Ecto neural progenitor cell (in vitro differentiated cells): Measurements from ENCODE around the gene PRRG3.
"Not testable (repeated sequence)": the region's sequence is repeated elsewhere in the genome, so short reads cannot be mapped to it uniquely, and the experiment has no call there.

Experiments used
- DNase-seq: peaks from one replicate; pipeline ENCODE4 v3.0.0-alpha.2; 2018; ENCODE audit warnings: low spot score

PRRG3 gene

DNA sequence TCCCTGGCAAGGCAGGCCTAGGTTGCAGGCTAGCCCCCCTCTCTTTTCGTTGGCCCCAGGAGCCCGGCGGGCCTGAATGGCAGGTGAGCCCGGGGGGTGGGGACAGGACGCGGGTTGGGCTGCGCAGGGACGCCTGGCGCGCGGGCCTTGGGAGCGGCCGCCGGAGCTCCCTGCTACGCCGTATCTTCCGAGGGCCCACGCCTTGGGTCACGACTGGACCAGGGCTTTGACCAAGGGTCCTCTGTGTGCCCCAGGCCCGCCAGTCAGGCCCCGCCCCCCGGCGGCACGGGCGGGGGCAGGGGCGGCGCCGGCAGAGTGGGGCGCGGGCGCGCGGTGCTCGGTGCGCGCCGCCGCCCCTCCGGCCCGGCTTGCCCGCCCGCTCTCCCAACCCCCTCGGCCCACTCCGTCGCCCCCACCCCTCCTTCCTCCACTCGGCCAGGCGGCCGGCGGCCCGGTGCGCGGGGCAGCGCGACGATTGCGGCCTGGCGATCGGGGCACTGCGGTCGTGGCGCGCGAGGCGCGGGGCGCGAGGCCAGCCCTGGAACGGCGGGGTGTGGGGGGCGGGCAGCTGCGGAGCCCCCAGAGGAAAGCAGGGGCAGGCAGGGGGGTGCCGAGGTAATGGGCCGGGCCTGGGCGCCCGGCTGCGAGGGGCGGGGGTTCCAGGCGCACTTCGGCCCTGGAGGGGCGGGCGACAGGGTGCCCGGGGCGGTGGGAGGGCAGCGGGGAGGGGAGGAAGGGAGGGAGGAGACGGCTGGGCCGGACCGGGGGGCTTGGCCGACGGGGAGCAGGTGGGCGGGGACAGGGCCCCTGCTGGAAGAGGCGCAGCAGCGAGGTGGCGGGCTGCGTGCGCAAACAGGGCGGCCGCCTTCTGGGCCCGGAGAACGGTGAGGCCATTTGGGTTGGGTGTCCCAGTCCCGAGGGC, at the start of gene PRRG3:
PRRG3 (plus strand) TSS at position 798 of the 922 bp plus-strand sequence. CDS start 3,357 bp downstream, outside the sequence.
- DNase-seq: peak; percentile 55

DNA sequence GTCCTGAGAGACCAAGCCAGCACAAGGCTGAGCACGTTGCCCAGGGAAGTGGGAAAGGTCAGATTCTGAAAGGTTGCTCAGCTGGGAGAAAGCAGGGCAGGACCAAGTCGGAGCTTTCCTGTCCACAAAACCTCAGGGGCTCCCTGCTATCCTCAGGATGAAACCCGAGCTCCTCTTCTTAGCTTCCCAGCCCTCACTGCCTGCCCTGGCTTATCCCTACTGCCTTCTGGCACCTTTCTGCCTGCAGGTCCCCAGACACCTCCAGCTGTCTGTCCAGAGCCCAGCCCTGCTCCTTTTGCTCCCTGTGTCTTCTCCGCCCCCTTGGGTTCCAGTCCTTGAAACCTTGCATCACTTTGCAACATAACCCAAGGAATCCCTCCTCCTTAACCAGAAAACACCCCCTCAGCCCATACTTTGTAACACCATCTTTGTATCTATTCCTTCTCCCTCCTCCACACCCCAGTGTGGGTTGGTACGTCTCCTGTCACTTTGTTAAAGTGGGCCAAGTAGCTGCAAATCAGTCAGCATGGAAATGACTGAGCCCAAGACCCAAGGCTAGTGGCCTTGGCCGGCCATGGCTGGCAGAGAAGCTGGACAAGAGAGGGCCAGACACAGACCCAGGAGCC, 20.0 kb upstream of the PRRG3 start:
- no peak for DNase-seq

DNA sequence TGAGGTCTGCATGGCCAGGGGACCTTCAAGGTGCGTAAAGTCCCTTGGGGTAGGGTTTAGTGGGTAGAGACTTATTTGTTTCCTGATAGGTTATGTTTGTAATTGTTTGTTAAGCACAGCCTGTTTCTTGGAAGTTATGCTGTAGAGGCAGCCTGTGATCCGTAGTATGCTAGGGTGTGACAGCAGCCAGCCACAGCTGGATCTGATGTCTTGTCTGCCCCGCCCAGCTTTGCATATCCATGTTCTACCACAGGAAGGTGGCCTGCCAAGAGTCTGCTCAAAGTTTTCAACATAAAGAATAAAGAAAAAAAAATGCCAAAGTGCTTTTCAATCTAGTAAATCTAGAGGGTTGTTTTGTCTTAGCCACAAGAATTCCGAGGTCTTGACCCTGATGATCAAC, 19.1 kb upstream of the PRRG3 start:
- no peak for DNase-seq

DNA sequence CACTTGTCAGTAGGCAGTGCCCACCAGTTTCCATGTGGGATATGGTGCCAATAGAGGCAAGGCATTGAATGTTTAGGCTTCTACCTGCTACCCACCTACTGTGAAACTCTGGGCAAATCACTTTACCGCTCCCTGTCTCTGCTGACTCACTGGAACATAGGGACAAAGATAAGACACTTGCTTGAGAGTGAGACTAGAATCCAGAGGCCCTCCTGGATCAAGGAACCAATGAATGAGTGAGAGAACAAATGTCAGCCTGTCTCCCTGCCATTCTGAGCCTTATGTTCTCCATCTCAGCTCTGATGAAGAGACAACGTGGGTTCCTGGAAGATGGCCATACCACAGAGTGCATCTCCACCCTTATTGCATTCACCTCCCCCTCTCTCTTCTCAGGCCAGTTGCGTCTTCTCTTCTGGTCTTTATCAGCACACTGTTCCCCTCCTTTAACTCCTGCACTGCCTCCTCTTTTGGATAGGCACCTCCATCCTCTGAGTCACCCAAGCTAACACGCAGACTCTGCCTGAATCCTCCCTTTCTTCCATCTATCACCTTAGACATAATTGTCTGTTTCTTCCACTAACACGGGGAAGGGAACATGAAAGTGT, 15.4 kb upstream of the PRRG3 start:
- DNase-seq: no peak

DNA sequence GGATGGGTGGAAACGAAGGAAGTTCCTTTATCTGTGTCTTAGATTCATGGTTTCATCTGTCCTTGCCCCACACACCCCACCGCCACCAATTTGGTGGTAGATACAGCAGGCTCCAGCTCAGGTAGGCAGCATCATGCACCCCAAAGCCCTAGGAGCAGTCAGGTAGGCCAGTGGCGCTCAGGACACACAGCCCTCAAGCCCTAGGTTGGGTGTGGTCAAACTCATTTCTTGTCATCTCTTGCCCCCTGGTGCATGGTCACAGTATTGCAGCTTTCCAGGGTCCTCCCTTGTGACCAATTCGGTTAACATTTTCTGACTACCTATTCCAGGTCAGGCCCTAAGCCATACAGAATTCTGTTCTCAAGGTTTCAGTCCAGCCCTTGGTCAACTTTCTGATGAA, 14.5 kb upstream of the PRRG3 start:
- peak; percentile 75 for DNase-seq

DNA sequence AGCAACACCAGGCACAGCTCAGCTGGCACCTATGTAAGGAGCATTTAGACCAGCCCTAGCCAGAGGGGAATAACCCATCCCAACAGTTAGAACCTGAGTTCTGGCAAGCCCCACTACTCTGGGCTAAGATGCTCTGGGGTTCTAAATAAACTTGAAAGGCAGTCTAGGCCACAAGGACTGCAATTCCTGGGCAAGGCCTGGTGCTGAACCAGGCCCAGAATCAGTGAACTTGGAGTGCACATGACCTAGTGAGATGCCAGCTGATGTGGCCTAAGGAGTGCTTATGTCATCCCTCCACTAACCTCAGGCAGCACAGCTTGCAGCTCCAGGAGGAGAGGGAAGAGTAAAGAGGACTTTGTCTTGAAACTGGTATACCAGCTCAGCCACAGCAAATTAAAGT, 7.6 kb upstream of the PRRG3 start:
- no peak for DNase-seq

DNA sequence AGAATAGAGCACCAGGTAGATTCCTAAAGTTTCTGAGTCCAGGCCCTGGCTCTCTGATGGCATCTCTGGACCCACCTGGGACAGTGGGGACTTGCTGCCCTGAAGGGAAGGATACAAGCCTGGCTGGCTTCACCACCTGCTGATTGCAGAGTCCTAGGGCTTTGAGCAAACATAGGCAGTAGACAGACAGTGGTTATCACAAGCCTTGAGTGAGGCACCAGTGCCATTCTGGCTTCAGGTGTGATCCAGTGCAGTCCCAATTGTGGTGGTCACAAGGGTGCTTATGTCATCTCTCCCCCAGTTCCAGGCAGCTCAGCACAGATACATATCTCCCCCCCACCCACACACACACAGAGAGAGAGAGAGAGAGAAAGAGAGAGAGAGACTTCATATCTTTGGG, 6.6 kb upstream of the PRRG3 start:
- DNase-seq: no peak

DNA sequence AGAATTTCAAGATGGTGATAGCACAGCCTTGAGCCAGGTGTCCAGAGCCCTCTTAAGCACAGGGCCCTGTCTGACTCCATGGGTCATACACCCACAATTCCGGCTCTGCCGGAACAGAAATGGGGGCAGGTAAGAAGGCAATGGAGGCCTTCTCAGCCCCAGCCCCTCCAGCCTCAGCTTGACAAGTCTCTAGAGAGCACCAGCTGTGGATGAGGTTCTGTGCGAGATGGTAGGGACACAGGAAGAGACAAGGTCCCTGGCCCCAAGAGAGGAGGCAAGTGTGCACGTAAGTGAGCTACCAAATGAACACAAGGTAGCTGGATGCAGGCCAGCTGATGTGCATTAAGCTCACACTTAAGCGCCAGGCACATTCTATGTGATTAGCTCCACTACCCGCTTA, 2.4 kb upstream of the PRRG3 start:
- no peak for DNase-seq

DNA sequence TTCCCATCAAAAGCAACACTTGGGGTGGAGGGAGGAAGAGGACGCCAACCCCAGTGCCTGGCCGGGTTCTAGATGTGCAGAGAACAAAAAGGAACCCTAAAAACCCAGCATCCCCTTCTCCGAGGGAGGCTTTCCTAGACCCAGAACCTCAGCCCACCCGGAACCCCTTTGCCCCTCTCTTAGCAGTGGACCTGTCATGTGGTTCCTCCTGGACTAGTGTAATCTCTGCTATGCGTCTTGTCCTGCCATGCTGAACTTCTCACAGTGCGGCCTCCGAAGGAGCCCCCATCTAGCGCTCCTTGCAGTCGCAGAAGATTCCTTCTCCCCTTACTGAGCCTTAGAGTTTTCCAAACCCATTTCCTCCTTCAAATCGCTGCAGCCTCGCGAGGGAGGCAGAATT, 1.1 kb upstream of the PRRG3 start:
- DNase-seq: no peak

DNA sequence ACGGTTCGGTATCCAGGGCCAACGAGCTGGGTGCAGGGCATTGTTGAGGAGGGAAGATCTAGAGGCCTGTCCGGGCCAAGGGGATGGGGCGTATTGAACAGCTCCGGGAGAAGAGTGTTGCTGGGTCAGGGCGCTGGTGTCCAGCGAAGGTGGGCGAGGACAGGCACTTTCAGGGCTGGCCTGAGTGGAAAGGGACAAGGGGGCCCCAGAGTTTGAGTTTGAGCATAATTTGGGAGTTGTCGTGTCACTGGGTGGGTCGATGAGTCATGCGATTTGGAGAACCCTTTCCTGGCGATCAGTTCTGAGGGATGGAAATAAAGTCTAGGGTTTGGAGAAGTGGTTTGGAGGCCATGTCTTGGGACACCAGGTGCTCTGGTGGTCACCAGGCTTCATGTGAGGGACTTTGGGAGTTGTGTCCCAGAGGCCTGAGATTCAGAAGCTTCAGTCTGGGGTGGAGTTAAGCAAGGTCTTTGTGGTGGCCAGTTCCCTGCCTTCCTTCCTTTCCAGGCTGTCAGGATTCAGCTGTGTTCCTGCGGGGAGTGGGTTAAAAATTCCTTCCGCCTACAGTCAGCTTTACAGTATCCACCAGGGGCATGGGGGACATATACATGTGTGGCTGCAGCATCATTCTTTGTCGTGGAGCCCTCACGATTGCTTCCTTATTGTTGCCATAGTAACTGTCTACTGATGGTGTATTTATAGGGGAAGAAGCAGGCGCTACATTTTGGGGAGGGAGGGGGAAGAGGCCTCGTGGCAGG, 504 bp downstream of the PRRG3 start:
- DNase-seq: no peak

DNA sequence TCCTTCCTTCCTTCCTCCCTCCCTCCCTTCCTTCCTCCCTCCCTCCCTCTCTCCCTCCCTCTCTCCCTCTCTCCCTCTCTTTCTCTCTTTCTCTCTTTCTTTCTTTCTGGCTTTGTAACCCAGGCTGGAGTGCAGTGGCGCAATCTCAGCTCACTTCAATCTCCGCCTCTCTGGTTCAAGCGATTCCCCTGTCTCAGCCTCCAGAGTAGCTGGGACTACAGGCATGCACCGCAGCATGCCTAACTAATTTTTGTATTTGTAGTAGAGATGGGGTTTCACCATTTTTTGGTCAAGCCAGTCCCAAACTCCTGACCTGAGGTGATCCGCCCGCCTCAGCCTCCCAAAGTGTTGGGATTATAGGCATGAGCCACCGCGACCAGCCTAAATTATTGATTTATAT, 1.8 kb downstream of the PRRG3 start:
- DNase-seq: not testable (repeated sequence)

DNA sequence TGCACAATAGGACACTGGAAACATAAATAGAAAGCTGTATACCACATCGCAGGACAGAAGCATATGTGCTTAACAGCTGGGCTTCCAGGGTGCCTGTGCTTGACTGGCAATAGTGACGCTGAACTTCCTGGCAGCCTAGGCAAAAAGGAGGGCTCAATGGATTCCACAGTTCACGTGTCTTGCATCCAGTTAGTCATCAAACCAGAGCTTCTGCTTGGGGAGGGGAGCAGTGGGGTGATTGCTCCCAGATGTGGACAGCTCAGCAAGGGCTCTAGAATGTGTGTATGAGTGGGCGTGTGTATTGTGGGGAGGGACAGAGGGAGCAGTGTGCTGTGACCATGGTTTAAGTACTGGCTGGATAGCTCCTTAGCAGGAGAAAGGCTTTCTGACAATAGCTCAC, 2.3 kb downstream of the PRRG3 start:
- no peak for DNase-seq

DNA sequence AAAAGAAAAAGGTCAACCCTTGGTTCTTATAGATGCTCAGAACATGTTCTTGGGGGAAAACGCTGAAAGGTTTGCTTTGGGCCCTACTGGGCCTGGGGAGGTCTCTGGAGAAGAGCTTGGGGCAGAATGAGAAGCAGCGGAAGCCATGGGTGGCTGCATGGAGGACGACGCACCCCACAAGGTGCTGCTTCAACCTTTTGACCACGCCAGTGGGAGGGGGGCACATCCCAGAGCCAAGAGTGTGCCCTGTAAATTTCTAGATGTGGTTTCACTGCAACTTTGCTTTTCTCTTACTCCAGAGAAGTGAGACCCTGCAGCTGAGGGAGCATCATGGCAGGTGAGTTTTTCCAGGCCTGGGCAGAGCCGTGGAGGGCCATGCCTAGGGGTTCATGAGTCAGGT, 3.2 kb downstream of the PRRG3 start:
- no peak for DNase-seq

DNA sequence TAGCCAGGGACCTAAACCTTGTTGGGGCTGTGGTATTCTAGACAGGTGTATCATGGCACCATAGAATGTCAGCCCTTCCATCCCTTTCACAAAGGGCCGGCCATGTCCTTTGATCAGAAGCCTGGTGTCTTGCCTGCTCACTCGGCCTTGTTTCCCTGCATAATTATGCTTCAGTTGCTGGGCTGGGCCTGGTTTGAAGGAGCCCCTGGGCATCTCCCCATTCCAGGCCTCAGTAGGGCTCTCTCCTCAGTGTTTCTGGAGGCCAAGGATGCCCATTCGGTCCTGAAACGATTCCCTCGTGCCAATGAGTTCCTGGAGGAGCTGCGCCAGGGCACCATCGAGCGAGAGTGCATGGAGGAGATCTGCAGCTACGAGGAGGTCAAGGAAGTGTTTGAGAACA, 4.5 kb downstream of the PRRG3 start:
- DNase-seq: no peak

DNA sequence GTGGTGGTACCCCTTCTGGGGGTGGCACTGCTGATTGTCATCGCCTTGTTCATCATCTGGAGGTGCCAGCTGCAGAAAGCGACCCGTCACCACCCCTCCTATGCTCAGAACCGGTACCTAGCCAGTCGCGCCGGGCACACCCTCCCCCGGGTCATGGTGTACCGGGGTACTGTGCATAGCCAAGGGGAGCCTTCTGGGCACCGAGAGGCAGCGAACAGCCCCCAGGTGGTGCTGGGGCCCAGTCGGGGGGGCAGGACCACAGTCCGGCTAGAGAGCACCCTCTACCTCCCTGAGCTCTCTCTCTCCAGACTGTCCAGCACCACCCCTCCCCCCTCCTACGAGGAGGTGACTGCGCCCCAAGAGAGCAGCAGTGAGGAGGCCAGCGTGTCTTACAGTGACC, 5.3 kb downstream of the PRRG3 start:
- DNase-seq: no peak

DNA sequence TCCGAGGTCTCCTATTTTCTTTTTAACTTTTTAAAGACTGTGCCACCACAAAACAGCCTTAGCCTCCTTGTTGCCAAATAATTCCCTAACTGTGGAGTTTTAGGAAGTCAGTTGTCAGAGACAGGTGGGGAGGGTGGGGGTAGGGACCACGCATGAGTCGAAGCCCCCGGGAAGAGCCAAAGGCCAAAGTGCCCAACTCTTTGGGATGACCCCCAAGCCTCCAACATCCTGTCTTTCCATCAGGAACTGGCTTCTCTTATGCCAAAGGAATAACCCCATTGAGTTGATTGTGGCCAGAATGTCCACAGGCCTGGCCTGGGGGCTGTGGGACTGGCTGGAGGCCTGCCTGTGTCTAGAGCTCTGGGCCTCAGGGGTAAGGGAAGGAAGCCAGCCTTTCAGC, 5.8 kb downstream of the PRRG3 start:
- no peak for DNase-seq

DNA sequence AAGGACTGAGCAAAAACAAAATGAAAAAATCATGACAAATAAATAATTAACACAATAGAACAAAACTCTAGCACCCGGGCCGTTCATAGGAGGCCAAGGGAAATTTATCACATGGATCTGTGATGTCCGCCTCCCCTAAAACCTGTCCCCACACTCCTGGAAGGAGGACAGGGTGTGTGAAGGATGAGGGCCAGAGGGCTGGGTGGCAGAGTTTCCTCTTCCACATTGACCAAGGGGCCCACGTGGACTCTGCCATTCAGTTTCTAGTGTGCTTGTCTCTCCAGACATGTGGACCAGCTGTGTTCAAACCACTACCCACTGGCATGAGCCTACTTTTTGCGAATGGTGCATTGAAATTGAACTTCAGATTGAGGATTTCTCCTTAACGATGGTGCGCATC, 6.3 kb downstream of the PRRG3 start:
- DNase-seq: no peak

DNA sequence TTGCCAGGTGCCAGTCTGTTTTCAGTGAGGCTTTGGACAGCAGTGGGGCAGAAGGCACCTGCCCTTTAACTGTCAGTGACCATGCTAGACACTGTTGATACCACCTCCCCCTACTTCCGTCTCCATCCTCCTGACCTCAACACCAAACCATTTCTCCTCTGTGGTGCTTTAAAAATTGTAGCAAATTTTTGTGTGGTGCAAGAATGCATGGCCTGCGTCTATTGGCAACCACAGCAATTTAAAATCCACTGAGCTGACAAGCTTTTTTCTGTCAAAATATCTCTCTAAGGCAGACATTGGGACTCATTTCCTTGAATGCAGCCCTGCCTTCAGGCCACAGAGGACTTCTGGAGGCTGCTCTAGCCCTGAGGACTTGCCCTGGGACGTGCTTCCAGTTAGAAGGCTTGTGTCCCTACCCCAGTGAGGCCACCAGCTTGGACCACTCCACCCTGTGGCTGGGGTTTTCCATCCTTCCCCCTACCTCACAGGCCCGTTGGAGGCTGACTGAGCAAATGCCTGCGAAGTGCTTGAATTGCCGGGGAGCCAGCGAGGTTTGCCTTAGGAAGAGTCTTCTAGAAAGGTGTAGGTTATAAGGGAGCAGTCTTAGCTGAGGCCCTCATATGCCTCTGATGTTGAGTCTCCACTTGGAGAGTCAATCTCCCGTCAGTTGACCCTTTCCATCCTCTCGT, 6.9 kb downstream of the PRRG3 start:
- DNase-seq: no peak

DNA sequence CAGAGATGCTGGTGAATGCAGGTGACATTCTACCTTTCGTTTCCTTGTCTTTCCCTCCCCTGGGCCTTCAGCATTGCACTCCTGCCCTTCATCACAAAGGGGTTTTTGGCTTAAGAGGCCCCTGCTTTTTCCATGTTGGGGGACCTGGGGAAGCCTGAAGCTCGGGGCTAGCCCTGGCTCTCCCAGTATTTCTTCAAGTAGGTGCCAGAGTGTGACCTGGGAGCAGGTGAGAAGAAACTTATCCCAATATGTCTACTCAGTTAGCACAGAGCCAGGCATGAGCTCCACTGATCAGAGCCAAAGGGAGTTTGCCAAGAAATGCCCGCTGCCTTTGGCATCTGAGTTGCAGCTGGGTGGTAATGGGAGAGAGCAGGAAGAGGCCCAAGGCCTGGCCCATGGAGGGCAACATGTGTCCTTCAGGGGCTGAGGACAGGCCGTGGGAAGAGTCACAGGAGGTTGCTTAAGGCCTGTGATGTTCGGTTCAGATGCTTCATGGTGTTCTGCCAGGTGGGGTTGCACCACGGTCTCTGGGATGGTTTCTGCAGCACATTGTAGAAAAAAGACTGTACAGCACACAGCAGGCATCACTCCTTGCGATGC, 7.6 kb downstream of the PRRG3 start:
- DNase-seq: no peak

DNA sequence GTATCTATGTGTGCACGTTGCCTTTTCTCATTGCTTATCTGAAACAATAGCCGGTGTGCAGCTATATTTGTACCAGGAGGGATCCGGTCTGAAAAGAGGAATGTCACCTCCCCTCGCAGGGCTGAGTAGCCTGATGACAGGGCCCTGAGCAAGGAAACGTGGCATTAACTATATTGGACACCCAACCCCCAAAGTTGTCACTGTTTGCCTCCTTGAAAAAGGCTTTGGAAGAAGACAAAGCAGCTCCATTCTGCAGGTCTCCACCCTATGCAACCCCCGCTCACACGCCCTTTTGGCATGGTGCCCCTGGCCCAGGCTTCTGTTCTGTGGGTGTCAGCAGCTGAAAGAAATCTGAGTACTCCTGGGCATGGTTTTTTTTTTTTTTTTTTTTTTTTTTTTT, 8.2 kb downstream of the PRRG3 start:
- no peak for DNase-seq

DNA sequence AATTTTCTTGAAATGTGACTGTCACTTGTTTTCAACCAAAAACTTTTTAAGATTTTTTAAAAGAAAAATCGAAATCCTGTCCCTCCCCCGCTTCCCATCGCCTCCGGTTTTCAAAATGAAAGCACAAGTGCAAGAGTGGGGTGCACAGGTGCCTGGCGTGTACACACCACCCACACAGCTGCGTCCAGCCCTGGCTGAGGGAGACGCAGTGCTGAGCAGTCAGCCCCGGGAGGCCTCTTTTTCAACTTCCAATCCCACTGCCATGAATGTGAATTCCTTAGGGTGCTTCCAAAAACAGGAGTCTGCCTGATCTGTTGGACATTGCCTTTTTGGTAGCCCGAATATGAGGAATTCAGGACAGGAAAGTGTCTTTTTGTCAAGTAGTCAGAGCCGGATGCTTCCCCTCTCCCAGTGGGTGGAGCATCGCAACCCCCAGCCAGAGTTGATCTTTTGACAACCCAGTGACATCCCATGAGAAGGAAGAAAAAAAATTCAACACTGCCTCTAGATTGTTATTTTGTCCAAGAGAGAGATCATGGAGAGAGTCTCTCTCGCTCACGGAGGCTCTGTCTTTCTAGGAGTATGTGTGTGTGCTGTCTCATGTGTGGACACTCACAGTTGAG, 8.9 kb downstream of the PRRG3 start:
- DNase-seq: no peak
